Neural progenitor cell (in vitro differentiated cells): Measurements from ENCODE around the gene ZNF639.

Experiments
- EZH2 ChIP-seq: fragments of 200-600 bp; sonication (generic); IDR thresholded peaks from 2 replicates; pipeline ENCODE4 v1.6.1; 2017; ENCODE audit warnings: antibody characterized with exemption, mild to moderate bottlenecking, moderate library complexity
- EZH2phosphoT487 ChIP-seq: fragments of 200-600 bp; sonication (generic); IDR thresholded peaks from 2 replicates; pipeline ENCODE4 v1.6.1; 2017; ENCODE audit warnings: antibody characterized with exemption
- TF ChIP-seq, protein P1 (sequence below): fragments of 200-600 bp; sonication (generic); IDR thresholded peaks from 2 replicates; pipeline ENCODE4 v1.5.1; 2017; ENCODE audit warnings: antibody characterized with exemption, mild to moderate bottlenecking

DNA sequence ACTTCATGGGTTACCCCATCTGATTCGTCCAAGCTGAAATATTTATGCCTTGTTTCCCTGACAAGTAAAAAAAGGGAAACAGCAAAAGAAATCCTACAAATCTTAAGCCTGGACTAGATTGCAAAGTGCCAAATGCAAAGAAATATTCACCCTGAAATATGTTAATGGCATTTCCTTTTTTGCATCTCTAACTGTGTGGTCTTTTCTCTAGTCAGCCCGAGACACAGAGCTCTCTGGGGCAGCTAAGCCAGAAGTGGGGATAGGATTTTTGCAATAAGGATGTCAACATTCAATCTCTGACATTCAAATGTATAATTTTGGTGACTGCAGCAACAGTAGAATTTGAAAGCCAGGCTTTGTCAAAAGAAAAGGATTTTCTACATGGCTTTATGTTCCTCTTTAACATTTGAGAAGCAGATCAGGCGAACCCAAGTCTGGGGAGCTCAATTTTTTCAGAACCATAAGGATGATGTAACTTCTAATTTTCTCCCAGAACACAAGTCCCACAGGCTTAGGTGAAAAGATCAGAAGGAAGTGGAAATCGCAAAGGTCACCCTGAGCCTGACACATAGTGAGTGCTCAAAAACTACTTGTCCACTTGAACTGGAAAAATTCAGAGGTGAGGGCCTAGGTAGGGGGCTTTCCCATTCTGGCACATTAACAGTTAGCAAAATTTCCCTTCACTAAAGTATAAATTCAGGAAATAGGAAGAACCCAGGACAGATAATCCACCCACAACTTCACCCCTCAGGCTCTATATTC lies 43.7 kb upstream of the ZNF639 start:
- TF ChIP-seq, protein P1, sequence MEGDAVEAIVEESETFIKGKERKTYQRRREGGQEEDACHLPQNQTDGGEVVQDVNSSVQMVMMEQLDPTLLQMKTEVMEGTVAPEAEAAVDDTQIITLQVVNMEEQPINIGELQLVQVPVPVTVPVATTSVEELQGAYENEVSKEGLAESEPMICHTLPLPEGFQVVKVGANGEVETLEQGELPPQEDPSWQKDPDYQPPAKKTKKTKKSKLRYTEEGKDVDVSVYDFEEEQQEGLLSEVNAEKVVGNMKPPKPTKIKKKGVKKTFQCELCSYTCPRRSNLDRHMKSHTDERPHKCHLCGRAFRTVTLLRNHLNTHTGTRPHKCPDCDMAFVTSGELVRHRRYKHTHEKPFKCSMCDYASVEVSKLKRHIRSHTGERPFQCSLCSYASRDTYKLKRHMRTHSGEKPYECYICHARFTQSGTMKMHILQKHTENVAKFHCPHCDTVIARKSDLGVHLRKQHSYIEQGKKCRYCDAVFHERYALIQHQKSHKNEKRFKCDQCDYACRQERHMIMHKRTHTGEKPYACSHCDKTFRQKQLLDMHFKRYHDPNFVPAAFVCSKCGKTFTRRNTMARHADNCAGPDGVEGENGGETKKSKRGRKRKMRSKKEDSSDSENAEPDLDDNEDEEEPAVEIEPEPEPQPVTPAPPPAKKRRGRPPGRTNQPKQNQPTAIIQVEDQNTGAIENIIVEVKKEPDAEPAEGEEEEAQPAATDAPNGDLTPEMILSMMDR: no peak
- TF ChIP-seq EZH2phosphoT487: no peak
- no peak for TF ChIP-seq EZH2
